Measurements from ENCODE around the gene RABGAP1. TPM values are rescaled to one million over a fixed set of nuclear protein-coding genes. Genes with fewer than 3 reads are reported as not detected.

RABGAP1 gene
- total RNA-seq, 1 experiment from 2014 or later: 55.4 TPM

DNA sequence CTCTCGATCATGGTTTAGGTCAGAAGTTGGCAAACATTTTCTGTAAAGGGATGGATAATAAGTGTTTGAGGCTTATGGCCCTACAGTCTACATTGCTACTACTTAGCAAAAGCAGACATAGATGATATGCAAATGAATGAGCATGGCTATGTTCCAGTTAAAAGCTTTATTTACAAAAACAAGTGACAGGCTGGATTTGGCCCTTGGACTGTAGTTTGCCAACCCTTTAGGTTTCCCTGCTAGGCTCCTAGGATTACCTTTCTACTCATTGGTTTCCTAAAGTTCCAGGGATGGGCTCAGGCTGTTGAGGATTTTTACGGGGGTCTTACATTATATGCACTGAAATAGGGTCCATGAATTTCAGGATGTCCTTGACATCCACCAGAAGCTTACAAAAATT, 150.1 kb downstream of the RABGAP1 start:
- Histone ChIP-seq H3K9me3 (no peaks in the 10 kb centered on the region), H3K4me1 (peaks cover 4% of the 10 kb centered on the region; the same call in 1 of the 2 replicates), H3K36me3 (ENCODE audit: control insufficient read depth, insufficient read depth, low read length) (peaks cover 4% of the 10 kb centered on the region), H3K27me3 (replicated peaks; ENCODE audit: control insufficient read depth, insufficient read depth, low read length) (no peaks in the 10 kb centered on the region), H3K4me3 (ENCODE audit: low read depth, low read length) (no peak overlapping the region)
- intact Hi-C loops (cut with micrococcal nuclease; ENCODE audit: unreplicated experiment): no loop called here
- no peaks in the 10 kb centered on the region for H3K27me3 Mint-ChIP-seq (ENCODE audit: insufficient read depth, unreplicated experiment)
- peaks cover 71% of the 10 kb centered on the region for H3K36me3 Mint-ChIP-seq (ENCODE audit: insufficient read depth, unreplicated experiment)
- BruUV-seq (replicated peaks): no TSS peak
- no peak for DNase-seq
- TF ChIP-seq, protein P1, sequence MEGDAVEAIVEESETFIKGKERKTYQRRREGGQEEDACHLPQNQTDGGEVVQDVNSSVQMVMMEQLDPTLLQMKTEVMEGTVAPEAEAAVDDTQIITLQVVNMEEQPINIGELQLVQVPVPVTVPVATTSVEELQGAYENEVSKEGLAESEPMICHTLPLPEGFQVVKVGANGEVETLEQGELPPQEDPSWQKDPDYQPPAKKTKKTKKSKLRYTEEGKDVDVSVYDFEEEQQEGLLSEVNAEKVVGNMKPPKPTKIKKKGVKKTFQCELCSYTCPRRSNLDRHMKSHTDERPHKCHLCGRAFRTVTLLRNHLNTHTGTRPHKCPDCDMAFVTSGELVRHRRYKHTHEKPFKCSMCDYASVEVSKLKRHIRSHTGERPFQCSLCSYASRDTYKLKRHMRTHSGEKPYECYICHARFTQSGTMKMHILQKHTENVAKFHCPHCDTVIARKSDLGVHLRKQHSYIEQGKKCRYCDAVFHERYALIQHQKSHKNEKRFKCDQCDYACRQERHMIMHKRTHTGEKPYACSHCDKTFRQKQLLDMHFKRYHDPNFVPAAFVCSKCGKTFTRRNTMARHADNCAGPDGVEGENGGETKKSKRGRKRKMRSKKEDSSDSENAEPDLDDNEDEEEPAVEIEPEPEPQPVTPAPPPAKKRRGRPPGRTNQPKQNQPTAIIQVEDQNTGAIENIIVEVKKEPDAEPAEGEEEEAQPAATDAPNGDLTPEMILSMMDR (IDR thresholded peaks at IDR 0.05; ENCODE audit: insufficient read depth in 1 of 2, low read depth in 1 of 2, low read length in 1 of 2, severe bottlenecking in 1 of 2, unreplicated experiment in 1 of 2): no peak
- no peaks in the 10 kb centered on the region for H3K9me3 Mint-ChIP-seq (ENCODE audit: unreplicated experiment)
- H3K4me1 Mint-ChIP-seq (ENCODE audit: low read depth, unreplicated experiment): no peaks in the 10 kb centered on the region
- ChIA-PET POLR2A (no interaction called here), CTCF (no interaction called here)
- no peak overlapping the region for H3K4me3 Mint-ChIP-seq (ENCODE audit: unreplicated experiment)
- no peak overlapping the region for H3K27ac Mint-ChIP-seq (ENCODE audit: unreplicated experiment)

DNA sequence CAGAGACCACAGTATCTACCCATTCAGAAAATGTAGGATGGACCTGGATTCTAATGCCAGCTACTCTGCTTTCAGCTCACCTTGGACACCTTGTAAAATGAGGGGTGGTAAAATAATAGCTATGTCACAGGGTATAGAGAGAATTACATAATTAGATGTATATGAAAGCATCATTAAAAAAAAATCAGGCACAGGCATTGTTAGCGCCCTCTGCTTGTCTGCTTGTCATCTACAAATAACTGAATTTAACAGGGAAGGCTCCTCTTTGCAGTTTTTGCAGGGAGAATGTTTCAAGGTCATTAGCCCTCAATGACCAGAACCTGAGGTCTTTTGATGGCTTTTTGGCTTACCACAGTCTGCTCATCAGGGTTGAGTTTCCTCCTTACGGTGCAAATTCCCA, 150.6 kb downstream of the RABGAP1 start:
- no peaks in the 10 kb centered on the region for H3K9me3 ChIP-seq
- no peaks in the 10 kb centered on the region for H3K4me1 Mint-ChIP-seq (ENCODE audit: low read depth, unreplicated experiment)
- H3K4me1 ChIP-seq: peaks cover 4% of the 10 kb centered on the region; the same call in 1 of the 2 replicates
- H3K27ac Mint-ChIP-seq (ENCODE audit: unreplicated experiment): no peak overlapping the region
- ChIA-PET POLR2A (interaction anchor here (0.6 kb wide), 1 partner anchor 144 kb away, joined by 9 read pairs; no protein-coding TSS in a partner anchor), CTCF (no interaction called here)
- H3K36me3 ChIP-seq (ENCODE audit: control insufficient read depth, insufficient read depth, low read length): peaks cover 2% of the 10 kb centered on the region
- H3K27me3 ChIP-seq (replicated peaks; ENCODE audit: control insufficient read depth, insufficient read depth, low read length): no peaks in the 10 kb centered on the region
- H3K9me3 Mint-ChIP-seq (ENCODE audit: unreplicated experiment): no peaks in the 10 kb centered on the region
- no peak for DNase-seq
- H3K4me3 ChIP-seq (ENCODE audit: low read depth, low read length): no peak overlapping the region
- H3K27me3 Mint-ChIP-seq (ENCODE audit: insufficient read depth, unreplicated experiment): no peaks in the 10 kb centered on the region
- no peak overlapping the region for H3K4me3 Mint-ChIP-seq (ENCODE audit: unreplicated experiment)
- H3K36me3 Mint-ChIP-seq (ENCODE audit: insufficient read depth, unreplicated experiment): peaks cover 75% of the 10 kb centered on the region
- TF ChIP-seq, protein P1 (IDR thresholded peaks at IDR 0.05; ENCODE audit: insufficient read depth in 1 of 2, low read depth in 1 of 2, low read length in 1 of 2, severe bottlenecking in 1 of 2, unreplicated experiment in 1 of 2): peak in 1 of 2 experiments; percentile 15
- BruUV-seq (replicated peaks): no TSS peak
- intact Hi-C loops (cut with micrococcal nuclease; ENCODE audit: unreplicated experiment): no loop called here

DNA sequence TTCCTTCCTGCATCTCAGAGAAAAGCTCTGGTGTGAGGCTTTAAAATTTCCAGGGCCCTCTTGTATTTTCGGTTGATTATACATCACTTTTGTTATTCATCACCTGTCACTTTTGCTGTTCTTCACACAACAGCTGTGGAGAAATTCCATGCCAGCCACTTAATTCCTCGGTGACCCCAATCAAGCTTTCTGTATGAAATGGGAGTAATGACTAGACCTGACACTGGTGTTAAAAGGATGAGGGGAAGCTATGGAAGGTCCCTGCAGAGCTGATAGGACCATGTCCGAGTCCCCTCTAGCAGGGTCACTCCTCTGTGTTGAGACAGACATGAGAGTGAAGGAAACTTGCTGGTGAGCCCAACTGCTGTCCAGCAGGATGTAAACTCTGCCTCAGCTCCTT, 152.3 kb downstream of the RABGAP1 start:
- no peak overlapping the region for H3K4me3 Mint-ChIP-seq (ENCODE audit: unreplicated experiment)
- CTCF ChIA-PET: interaction anchor here (0.7 kb wide), 1 partner anchor 9 kb away, joined by 3 read pairs; no protein-coding TSS in a partner anchor
- peaks cover 4% of the 10 kb centered on the region; the same call in 1 of the 2 replicates for H3K4me1 ChIP-seq
- no peaks in the 10 kb centered on the region for H3K9me3 ChIP-seq
- DNase-seq: no peak
- BruUV-seq (replicated peaks): no TSS peak
- no peak overlapping the region for H3K4me3 ChIP-seq (ENCODE audit: low read depth, low read length)
- peaks cover 81% of the 10 kb centered on the region for H3K36me3 Mint-ChIP-seq (ENCODE audit: insufficient read depth, unreplicated experiment)
- POLR2A ChIA-PET: interaction anchor here (1.0 kb wide), 1 partner anchor 153 kb away, joined by 6 read pairs; the partner anchor contains the start of gene RABGAP1
- no peaks in the 10 kb centered on the region for H3K9me3 Mint-ChIP-seq (ENCODE audit: unreplicated experiment)
- H3K4me1 Mint-ChIP-seq (ENCODE audit: low read depth, unreplicated experiment): no peaks in the 10 kb centered on the region
- H3K27ac Mint-ChIP-seq (ENCODE audit: unreplicated experiment): no peak overlapping the region
- H3K27me3 Mint-ChIP-seq (ENCODE audit: insufficient read depth, unreplicated experiment): no peaks in the 10 kb centered on the region
- TF ChIP-seq, protein P1 (IDR thresholded peaks at IDR 0.05; ENCODE audit: insufficient read depth in 1 of 2, low read depth in 1 of 2, low read length in 1 of 2, severe bottlenecking in 1 of 2, unreplicated experiment in 1 of 2): no peak
- H3K36me3 ChIP-seq (ENCODE audit: control insufficient read depth, insufficient read depth, low read length): peaks cover 4% of the 10 kb centered on the region
- no peaks in the 10 kb centered on the region for H3K27me3 ChIP-seq (replicated peaks; ENCODE audit: control insufficient read depth, insufficient read depth, low read length)
- intact Hi-C loops (cut with micrococcal nuclease; ENCODE audit: unreplicated experiment): no loop called here
